Measurements from ENCODE around the gene WNT3. TPM values are rescaled to one million over a fixed set of nuclear protein-coding genes. Genes with fewer than 3 reads are reported as not detected.

The WNT3 gene
- total and polyA plus RNA-seq, 2 donors (not counting 3 experiments of a cell fraction or from before 2014, with no cell fraction given) = 1.4 to 2.1 TPM

DNA sequence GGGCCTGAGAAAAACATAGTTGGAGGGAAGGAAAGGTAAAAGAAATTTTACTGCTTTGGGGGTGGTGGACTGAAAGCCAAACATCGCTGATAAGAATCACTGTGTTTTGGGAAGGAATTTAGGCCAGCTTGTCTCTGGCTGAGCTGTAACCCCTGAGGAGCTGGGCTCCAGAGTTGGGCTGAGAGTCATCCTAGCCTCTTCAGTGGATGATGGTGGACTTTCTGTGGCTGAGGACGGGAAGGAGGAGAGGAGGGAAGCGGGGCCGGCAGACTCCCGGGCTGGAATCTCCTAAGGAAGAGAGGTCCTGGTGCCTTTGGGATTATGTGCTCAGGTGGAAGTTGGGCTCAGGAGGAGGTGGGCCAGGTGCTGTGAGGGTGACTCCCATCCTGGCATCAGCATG is 41.5 kb upstream of the WNT3 start:
- H3K79me2 ChIP-seq (ENCODE audit: control insufficient read depth, insufficient read depth, low read length) = no peaks in the 10 kb centered on the region
- H3K9me1 ChIP-seq (replicated peaks; ENCODE audit: control insufficient read depth, extremely low read depth, insufficient read depth, low read length) = no peaks in the 10 kb centered on the region
- no peaks in the 10 kb centered on the region for H3K9me3 ChIP-seq (replicated peaks; ENCODE audit: control insufficient read depth, insufficient read depth, low read length)
- no peak overlapping the region for H3K27ac ChIP-seq (ENCODE audit: insufficient read depth, low read depth, low read length)
- no peak overlapping the region for H3K4me3 ChIP-seq (replicated peaks in 1 of 3; ENCODE audit: insufficient read depth in 1 of 3, low read depth in 1 of 3, low read length in 3 of 3)
- H2AFZ ChIP-seq (ENCODE audit: low read depth, low read length) = no peak overlapping the region
- FAIRE-seq (no peak), DNase-seq (ENCODE audit: low read depth, low spot score) (no peak)
- dilution Hi-C loops (cut with MboI; ENCODE audit: extremely low pct_ligation_motif_present, low sequenced_read_pairs) (no loop called here), intact Hi-C loops (cut with micrococcal nuclease) (no loop called here)
- H3K4me2 ChIP-seq (ENCODE audit: insufficient read depth, low read length) = no peak overlapping the region
- no peaks in the 10 kb centered on the region for H4K20me1 ChIP-seq (replicated peaks; ENCODE audit: control insufficient read depth, extremely low read depth, insufficient read depth, low read length)
- ChIA-PET POLR2A (no interaction called here), CTCF (interaction anchor here (1.2 to 3.3 kb wide), 2 partner anchors 12 to 18 kb away, joined by 3 to 18 read pairs; no protein-coding TSS in a partner anchor)
- BruUV-seq (replicated peaks) = no TSS peak
- no peaks in the 10 kb centered on the region for H3K27me3 ChIP-seq (ENCODE audit: control insufficient read depth in 2 of 2, insufficient read depth in 2 of 2, low read length in 2 of 2)
- H3K9ac ChIP-seq (replicated peaks; ENCODE audit: extremely low read depth, insufficient read depth, low read length) = no peak overlapping the region
- no peaks in the 10 kb centered on the region for H3K36me3 ChIP-seq (ENCODE audit: control insufficient read depth in 2 of 2, extremely low read depth in 1 of 2, insufficient read depth in 2 of 2, low read length in 2 of 2)
- no peak for TF ChIP-seq EZH2 (IDR thresholded peaks at IDR 0.05; ENCODE audit: borderline replicate concordance, low read depth, low read length, severe bottlenecking)
- TF ChIP-seq POLR2A (IDR thresholded peaks at IDR 0.05; ENCODE audit: low read depth, low read length) = no peak
- TF ChIP-seq JUN (IDR thresholded peaks at IDR 0.05; ENCODE audit: borderline replicate concordance, insufficient read depth, insufficient read length, low read depth) = no peak
- no peak for TF ChIP-seq MAX (IDR thresholded peaks at IDR 0.05; ENCODE audit: insufficient read depth, insufficient read length)
- TF ChIP-seq, protein P1, sequence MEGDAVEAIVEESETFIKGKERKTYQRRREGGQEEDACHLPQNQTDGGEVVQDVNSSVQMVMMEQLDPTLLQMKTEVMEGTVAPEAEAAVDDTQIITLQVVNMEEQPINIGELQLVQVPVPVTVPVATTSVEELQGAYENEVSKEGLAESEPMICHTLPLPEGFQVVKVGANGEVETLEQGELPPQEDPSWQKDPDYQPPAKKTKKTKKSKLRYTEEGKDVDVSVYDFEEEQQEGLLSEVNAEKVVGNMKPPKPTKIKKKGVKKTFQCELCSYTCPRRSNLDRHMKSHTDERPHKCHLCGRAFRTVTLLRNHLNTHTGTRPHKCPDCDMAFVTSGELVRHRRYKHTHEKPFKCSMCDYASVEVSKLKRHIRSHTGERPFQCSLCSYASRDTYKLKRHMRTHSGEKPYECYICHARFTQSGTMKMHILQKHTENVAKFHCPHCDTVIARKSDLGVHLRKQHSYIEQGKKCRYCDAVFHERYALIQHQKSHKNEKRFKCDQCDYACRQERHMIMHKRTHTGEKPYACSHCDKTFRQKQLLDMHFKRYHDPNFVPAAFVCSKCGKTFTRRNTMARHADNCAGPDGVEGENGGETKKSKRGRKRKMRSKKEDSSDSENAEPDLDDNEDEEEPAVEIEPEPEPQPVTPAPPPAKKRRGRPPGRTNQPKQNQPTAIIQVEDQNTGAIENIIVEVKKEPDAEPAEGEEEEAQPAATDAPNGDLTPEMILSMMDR (IDR thresholded peaks at IDR 0.05; ENCODE audit: extremely low read depth in 1 of 2, insufficient read depth in 1 of 2, low read depth in 1 of 2, low read length in 2 of 2) = no peak
- no peak for TF ChIP-seq GATA2 (IDR thresholded peaks at IDR 0.05; ENCODE audit: insufficient read depth, insufficient read length, low read depth, low read length)
- TF ChIP-seq MYC (IDR thresholded peaks at IDR 0.05; ENCODE audit: low read depth, low read length) = no peak
- TF ChIP-seq FOS (IDR thresholded peaks at IDR 0.05; ENCODE audit: borderline replicate concordance, insufficient read depth, low read length) = no peak
- no peak for TF ChIP-seq POLR2AphosphoS5 (IDR thresholded peaks at IDR 0.05; ENCODE audit: insufficient read depth, low read depth, low read length)
- no peaks in the 10 kb centered on the region for H3K4me1 ChIP-seq (ENCODE audit: control insufficient read depth, extremely low read depth, insufficient read depth, low read length)

All from endothelial cell of umbilical vein (primary cell).